Epidermal melanocyte (primary cell): ENCODE results near the gene CPN2.

ENCODE experiments used
- DNase-seq: peaks from one replicate; pipeline ENCODE4 v3.0.0; 2011; ENCODE audit warnings: low spot score; ENCODE audit not compliant: insufficient read length

Gene CPN2

GRCh38 chr3:194354315-194354714 lies 3.2 kb upstream of the CPN2 start:
- no peak for DNase-seq

GRCh38 chr3:194352667-194353246 lies 1.6 kb upstream of the CPN2 start:
- DNase-seq: no peak

GRCh38 chr3:194351952-194352536 lies 916 bp upstream of the CPN2 start:
- no peak for DNase-seq

GRCh38 chr3:194350726-194351071 lies 429 bp downstream of the CPN2 start:
- DNase-seq: no peak

GRCh38 chr3:194348354-194348753 lies 2.8 kb downstream of the CPN2 start:
- DNase-seq: no peak

GRCh38 chr3:194346621-194347020 lies 4.5 kb downstream of the CPN2 start:
- no peak for DNase-seq

- no peak for DNase-seq
Observed at GRCh38 chr3:194346035-194346434, 5.1 kb downstream of the CPN2 start.

GRCh38 chr3:194344012-194344411 lies 7.1 kb downstream of the CPN2 start:
- DNase-seq: peak; percentile 89

- DNase-seq: no peak
Observed at GRCh38 chr3:194343561-194343893, 7.6 kb downstream of the CPN2 start.

- DNase-seq: no peak
Observed at GRCh38 chr3:194342861-194343560, 8.1 kb downstream of the CPN2 start.

GRCh38 chr3:194340757-194341400 lies 10.2 kb downstream of the CPN2 start:
- DNase-seq: no peak

- DNase-seq: no peak
Observed at GRCh38 chr3:194339840-194340239, 11.3 kb downstream of the CPN2 start.

GRCh38 chr3:194339356-194339755 lies 11.8 kb downstream of the CPN2 start:
- DNase-seq: no peak

GRCh38 chr3:194337965-194338753 lies 13.0 kb downstream of the CPN2 start:
- no peak for DNase-seq

GRCh38 chr3:194336601-194337355 lies 14.3 kb downstream of the CPN2 start:
- no peak for DNase-seq

- no peak for DNase-seq
Observed at GRCh38 chr3:194333981-194334320, 17.2 kb downstream of the CPN2 start.

GRCh38 chr3:194333212-194333980 lies 17.7 kb downstream of the CPN2 start:
- DNase-seq: no peak

GRCh38 chr3:194332858-194333211 lies 18.3 kb downstream of the CPN2 start:
- DNase-seq: no peak

GRCh38 chr3:194330579-194330978 lies 20.5 kb downstream of the CPN2 start:
- DNase-seq: no peak

GRCh38 chr3:194330160-194330559 lies 21.0 kb downstream of the CPN2 start:
- no peak for DNase-seq

GRCh38 chr3:194329583-194329965 lies 21.6 kb downstream of the CPN2 start:
- DNase-seq: no peak
